ENCODE results near the gene HTR4. TPM values are rescaled to one million over a fixed set of nuclear protein-coding genes. Genes with fewer than 3 reads are reported as not detected.

HTR4 gene
- polyA plus RNA-seq, 2 of the 4 experiments (the other 2 are of a cell fraction): not detected

DNA sequence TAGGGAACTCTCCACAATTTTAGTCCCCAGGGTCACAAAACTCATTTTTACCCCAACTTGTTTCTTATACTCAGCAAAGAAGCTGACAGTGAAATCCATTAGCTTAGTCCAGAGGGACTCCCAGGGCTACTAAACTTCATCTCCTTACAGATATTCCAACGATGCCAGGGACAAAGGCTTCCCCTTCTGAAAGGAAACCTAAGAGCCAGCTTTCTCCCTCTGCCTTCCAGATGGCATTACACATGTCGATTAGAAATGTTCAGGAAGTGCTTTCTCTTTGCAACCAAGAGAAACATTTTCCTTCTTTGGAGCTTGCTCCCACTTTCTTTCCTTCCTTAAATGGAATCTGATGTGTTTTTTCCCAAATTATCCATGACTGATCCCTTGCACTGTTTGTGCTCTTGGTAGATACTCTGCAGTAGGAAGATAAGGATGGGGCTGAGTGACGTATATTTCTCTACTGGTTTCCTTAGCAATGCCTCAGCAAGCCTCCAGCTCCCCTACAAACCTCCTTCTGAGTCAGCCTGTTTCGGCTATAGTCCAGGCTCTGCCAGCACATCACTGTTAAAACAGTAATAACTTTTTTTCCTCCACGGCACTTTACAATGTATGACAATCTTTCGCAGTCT lies 43.0 kb upstream of the HTR4 start:
- no peak overlapping the region for H3K4me3 ChIP-seq
- no peaks in the 10 kb centered on the region for H3K4me1 ChIP-seq
- H3K27ac ChIP-seq: no peak overlapping the region
- ATAC-seq (0 out of 6 replicates have a peak, but pooled peaks have one; percentile 26 to 50), DNase-seq (ENCODE audit: low read depth in 1 of 2, low spot score in 1 of 2) (no peak), FAIRE-seq (no peak)
- POLR2A ChIA-PET: no interaction called here
- no peaks in the 10 kb centered on the region for H3K9me3 ChIP-seq
- 12% methylated on average over 6 of the region's 6 CpGs for WGBS (ENCODE audit: missing lambda C conversion rate)
- no peak for TF ChIP-seq FOSB (CRISPR knock-in tag; IDR thresholded peaks at IDR 0.05)
- TF ChIP-seq HDAC2 (IDR thresholded peaks at IDR 0.05): no peak
- TF ChIP-seq, protein P1, sequence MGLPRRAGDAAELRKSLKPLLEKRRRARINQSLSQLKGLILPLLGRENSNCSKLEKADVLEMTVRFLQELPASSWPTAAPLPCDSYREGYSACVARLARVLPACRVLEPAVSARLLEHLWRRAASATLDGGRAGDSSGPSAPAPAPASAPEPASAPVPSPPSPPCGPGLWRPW (IDR thresholded peaks at IDR 0.05): no peak
- CTCF ChIA-PET: interaction anchor here (1.0 to 1.3 kb wide), 2 partner anchors 10 to 34 kb away, joined by 3 read pairs; no protein-coding TSS in a partner anchor
- no peak overlapping the region for H3K4me2 ChIP-seq

DNA sequence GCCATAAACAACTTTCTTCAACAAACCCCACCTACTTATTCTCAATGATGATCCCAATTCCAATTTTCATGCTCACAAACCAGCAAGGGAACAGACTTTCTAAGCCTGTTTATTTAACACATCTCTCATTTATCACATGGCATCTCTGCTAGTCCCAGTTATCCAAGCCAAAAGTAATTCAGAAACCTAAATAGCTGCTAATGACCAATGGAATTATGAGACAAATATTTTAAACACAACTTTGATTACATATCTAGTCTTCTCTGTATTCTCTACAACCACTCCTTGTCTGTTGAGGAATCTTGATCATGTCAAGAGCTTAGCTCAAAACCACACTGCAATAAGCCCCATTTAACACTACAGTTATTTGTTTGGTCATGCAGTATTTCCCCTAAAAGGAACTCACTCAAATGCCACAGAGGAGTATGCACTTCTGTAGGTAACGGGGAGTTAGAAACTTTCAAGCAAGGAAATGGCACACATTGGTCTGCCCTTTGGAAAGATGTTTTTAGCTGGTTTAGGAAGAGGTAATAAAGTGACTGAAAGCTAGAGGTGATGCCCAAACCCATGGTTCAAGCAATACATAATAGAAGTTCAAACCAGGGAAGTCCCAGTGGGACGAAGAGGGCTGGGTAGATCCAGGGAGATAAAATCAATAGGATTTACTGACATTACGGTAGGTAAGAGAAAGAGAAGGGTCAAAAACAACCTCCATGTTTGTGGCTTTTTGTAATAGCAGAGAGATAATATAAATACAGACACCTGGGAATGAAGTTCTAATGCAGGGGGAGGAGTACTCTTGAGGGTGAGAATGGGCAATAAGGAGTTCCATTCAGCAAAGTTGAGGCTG lies 42.1 kb upstream of the HTR4 start:
- WGBS (ENCODE audit: missing lambda C conversion rate): 4% methylated on average over 3 of the region's 3 CpGs
- Histone ChIP-seq H3K27ac (no peak overlapping the region), H3K4me2 (no peak overlapping the region), H3K4me1 (no peaks in the 10 kb centered on the region), H3K9me3 (no peaks in the 10 kb centered on the region), H3K4me3 (no peak overlapping the region)
- FAIRE-seq (no peak), ATAC-seq (no peak), DNase-seq (ENCODE audit: low read depth in 1 of 2, low spot score in 1 of 2) (no peak)
- CTCF ChIA-PET: interaction anchor here (1.0 kb wide), 1 partner anchor 9 kb away, joined by 3 read pairs; no protein-coding TSS in a partner anchor
- POLR2A ChIA-PET: no interaction called here
- TF ChIP-seq, protein P2, sequence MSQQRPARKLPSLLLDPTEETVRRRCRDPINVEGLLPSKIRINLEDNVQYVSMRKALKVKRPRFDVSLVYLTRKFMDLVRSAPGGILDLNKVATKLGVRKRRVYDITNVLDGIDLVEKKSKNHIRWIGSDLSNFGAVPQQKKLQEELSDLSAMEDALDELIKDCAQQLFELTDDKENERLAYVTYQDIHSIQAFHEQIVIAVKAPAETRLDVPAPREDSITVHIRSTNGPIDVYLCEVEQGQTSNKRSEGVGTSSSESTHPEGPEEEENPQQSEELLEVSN (IDR thresholded peaks at IDR 0.05; ENCODE audit: borderline replicate concordance, low read depth): no peak

DNA sequence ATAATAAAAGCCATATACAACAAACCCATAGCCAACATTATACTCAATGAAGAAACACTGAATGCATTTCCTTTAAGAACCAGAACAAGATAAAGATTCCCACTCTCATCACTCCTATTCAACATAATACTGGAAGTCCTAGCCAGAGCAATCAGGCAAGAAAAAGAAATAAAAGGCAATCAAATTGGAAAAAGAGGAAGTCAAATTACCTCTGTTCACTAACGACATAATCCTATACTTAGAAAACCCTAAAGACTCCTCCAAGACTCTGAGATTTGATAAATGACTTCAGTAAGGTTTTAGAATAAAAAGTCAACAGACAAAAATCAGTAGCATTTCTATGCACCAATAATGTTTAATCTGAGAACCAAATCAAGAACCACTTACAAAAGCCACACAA lies 36.6 kb upstream of the HTR4 start:
- ChIA-PET CTCF (no interaction called here), POLR2A (no interaction called here)
- no peaks in the 10 kb centered on the region for H3K4me1 ChIP-seq
- H3K4me3 ChIP-seq: no peak overlapping the region
- WGBS (ENCODE audit: missing lambda C conversion rate): 0% methylated on average over 1 of the region's 1 CpG
- DNase-seq (ENCODE audit: low read depth in 1 of 2, low spot score in 1 of 2) (no peak), ATAC-seq (no peak), FAIRE-seq (no peak)
- H3K9me3 ChIP-seq: no peaks in the 10 kb centered on the region
- no peak overlapping the region for H3K4me2 ChIP-seq
- TF ChIP-seq RAD21 (conservative IDR thresholded peaks at IDR 0.05 in 1 of 2, IDR thresholded peaks at IDR 0.05 in 1 of 2): no peak
- TF ChIP-seq CHD4 (IDR thresholded peaks at IDR 0.05; ENCODE audit: borderline replicate concordance): no peak
- H3K27ac ChIP-seq: no peak overlapping the region

DNA sequence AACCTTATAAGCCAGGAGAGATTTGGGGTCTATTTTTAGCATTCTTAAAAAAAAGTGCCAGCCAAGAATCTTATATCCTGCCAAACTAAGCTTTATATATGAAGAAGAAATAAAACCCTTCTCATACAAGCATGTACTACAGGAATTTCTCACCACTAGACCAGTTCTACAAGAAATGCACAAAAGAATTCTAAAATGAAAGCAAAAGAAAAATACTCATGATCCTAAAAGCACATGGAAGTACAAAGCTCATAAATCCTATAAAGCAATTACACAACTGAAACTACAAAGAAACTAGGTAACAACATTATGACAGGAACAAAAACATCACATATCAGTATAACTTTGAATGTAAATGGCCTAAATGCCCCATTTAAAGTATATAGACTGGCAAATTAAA lies 34.5 kb upstream of the HTR4 start:
- FAIRE-seq: no peak

More for the DNA sequence above, 34.5 kb upstream of the HTR4 start:
- TF ChIP-seq EP300 (IDR thresholded peaks at IDR 0.05): no peak
- TF ChIP-seq, protein P3, sequence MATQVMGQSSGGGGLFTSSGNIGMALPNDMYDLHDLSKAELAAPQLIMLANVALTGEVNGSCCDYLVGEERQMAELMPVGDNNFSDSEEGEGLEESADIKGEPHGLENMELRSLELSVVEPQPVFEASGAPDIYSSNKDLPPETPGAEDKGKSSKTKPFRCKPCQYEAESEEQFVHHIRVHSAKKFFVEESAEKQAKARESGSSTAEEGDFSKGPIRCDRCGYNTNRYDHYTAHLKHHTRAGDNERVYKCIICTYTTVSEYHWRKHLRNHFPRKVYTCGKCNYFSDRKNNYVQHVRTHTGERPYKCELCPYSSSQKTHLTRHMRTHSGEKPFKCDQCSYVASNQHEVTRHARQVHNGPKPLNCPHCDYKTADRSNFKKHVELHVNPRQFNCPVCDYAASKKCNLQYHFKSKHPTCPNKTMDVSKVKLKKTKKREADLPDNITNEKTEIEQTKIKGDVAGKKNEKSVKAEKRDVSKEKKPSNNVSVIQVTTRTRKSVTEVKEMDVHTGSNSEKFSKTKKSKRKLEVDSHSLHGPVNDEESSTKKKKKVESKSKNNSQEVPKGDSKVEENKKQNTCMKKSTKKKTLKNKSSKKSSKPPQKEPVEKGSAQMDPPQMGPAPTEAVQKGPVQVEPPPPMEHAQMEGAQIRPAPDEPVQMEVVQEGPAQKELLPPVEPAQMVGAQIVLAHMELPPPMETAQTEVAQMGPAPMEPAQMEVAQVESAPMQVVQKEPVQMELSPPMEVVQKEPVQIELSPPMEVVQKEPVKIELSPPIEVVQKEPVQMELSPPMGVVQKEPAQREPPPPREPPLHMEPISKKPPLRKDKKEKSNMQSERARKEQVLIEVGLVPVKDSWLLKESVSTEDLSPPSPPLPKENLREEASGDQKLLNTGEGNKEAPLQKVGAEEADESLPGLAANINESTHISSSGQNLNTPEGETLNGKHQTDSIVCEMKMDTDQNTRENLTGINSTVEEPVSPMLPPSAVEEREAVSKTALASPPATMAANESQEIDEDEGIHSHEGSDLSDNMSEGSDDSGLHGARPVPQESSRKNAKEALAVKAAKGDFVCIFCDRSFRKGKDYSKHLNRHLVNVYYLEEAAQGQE (IDR thresholded peaks at IDR 0.05): no peak
- no peak for TF ChIP-seq SMC3 (IDR thresholded peaks at IDR 0.05)
- no peak for TF ChIP-seq ZSCAN20 (CRISPR knock-in tag; IDR thresholded peaks at IDR 0.05)
- TF ChIP-seq, protein P2 (IDR thresholded peaks at IDR 0.05; ENCODE audit: borderline replicate concordance, low read depth): no peak
- TF ChIP-seq MAZ (IDR thresholded peaks at IDR 0.05; ENCODE audit: borderline replicate concordance, low read depth, low read length): no peak
- TF ChIP-seq FOSB (CRISPR knock-in tag; IDR thresholded peaks at IDR 0.05): no peak
- TF ChIP-seq ZC3H11A (IDR thresholded peaks at IDR 0.05): no peak
- TF ChIP-seq, protein P4, sequence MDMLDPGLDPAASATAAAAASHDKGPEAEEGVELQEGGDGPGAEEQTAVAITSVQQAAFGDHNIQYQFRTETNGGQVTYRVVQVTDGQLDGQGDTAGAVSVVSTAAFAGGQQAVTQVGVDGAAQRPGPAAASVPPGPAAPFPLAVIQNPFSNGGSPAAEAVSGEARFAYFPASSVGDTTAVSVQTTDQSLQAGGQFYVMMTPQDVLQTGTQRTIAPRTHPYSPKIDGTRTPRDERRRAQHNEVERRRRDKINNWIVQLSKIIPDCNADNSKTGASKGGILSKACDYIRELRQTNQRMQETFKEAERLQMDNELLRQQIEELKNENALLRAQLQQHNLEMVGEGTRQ (IDR thresholded peaks at IDR 0.05): no peak
- no peak for TF ChIP-seq KDM5A (IDR thresholded peaks at IDR 0.05)
- no peak for TF ChIP-seq HOXB13 (CRISPR knock-in tag; IDR thresholded peaks at IDR 0.05; ENCODE audit: low read depth)
- POLR2A ChIA-PET: no interaction called here
- CTCF ChIA-PET: no interaction called here
- Histone ChIP-seq H3K9me3 (no peaks in the 10 kb centered on the region), H3K4me3 (no peak overlapping the region), H3K27ac (no peak overlapping the region), H3K4me2 (no peak overlapping the region), H3K4me1 (no peaks in the 10 kb centered on the region)
- no peak for ATAC-seq
- no peak for DNase-seq (ENCODE audit: low read depth in 1 of 2, low spot score in 1 of 2)
